NB4 (cell line): ENCODE results near the gene TPST2.

Experiments used
- DNase-seq: peaks from one replicate; pipeline ENCODE4 v3.0.0; 2010; ENCODE audit warnings: low read depth
- H3K4me3 ChIP-seq: one replicate; pipeline ENCODE4 v1.5.1; 2011; ENCODE audit warnings: mild to moderate bottlenecking, low read depth, low read length, moderate library complexity
- CTCF ChIP-seq: IDR thresholded peaks from one replicate; pipeline ENCODE4 v1.5.1; 2012; ENCODE audit warnings: low read depth, low read length
- MYC ChIP-seq: IDR thresholded peaks from 2 replicates; pipeline ENCODE4 v1.6.1; 2011; ENCODE audit warnings: low read depth, low read length
- POLR2A ChIP-seq: IDR thresholded peaks from 2 replicates; pipeline ENCODE4 v1.6.1; 2011; ENCODE audit warnings: mild to moderate bottlenecking; ENCODE audit not compliant: insufficient read length; ENCODE audit errors: extremely low read depth
- TF ChIP-seq, protein P1 (sequence below): IDR thresholded peaks from 2 replicates; pipeline ENCODE4 v1.6.1; 2011; ENCODE audit warnings: low read depth, low read length

The TPST2 gene

GRCh38 chr22:26541167-26541819 is 48.6 kb downstream of the TPST2 start:
- no peak for DNase-seq
- no peak overlapping the region for H3K4me3 ChIP-seq
- TF ChIP-seq MYC: no peak

DNA sequence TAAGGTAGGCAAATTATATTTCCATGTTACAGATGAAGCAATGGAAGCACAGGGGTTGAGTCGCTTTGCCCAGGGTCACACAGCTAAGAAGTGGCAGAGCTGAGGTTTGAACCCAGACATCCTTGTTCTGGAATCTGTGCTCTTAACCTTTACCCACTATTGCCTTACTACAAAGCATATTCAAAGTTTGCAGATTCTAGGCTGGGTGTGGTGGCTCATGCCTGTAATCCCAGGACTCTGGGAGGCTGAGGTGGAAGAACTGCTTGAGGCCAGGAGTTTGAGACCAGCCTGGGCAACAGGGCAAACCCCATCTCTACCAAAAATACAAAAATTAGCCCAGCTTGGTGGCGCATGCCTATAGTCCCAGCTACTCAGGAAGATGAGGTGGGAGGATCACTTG is 49.8 kb downstream of the TPST2 start:
- no peak overlapping the region for H3K4me3 ChIP-seq
- no peak for DNase-seq
- TF ChIP-seq POLR2A (no peak), CTCF (no peak), MYC (no peak)
- TF ChIP-seq, protein P1, sequence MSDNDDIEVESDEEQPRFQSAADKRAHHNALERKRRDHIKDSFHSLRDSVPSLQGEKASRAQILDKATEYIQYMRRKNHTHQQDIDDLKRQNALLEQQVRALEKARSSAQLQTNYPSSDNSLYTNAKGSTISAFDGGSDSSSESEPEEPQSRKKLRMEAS: no peak

DNA sequence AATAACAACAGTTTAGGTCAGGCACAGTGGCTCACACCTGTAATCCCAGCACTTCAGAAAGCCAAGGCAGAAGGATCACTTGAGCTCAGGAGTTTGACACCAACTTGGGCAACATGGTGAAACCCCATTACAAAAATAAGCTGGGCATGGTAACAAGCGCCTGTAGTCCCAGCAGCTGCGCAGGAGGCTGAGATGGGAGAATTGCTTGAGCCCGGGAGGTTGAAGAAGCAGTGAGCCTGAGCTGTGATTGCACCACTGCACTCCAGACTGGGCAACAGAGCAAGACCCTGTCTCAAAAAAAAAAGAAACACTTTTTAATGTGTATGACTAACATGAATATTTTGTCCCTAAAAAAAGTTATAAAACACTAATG is 53.2 kb downstream of the TPST2 start:
- TF ChIP-seq MYC (no peak), POLR2A (no peak)
- TF ChIP-seq, protein P1: no peak
- no peak overlapping the region for H3K4me3 ChIP-seq
- no peak for DNase-seq

- DNase-seq: no peak
- TF ChIP-seq MYC: no peak
- TF ChIP-seq, protein P1: no peak
- TF ChIP-seq CTCF: no peak
- no peak for TF ChIP-seq POLR2A
- no peak overlapping the region for H3K4me3 ChIP-seq
These were observed 53.7 kb downstream of the TPST2 start for GRCh38 chr22:26536056-26536761.

GRCh38 chr22:26535603-26535908 is 54.4 kb downstream of the TPST2 start:
- TF ChIP-seq POLR2A (no peak), MYC (no peak)
- DNase-seq: no peak

DNA sequence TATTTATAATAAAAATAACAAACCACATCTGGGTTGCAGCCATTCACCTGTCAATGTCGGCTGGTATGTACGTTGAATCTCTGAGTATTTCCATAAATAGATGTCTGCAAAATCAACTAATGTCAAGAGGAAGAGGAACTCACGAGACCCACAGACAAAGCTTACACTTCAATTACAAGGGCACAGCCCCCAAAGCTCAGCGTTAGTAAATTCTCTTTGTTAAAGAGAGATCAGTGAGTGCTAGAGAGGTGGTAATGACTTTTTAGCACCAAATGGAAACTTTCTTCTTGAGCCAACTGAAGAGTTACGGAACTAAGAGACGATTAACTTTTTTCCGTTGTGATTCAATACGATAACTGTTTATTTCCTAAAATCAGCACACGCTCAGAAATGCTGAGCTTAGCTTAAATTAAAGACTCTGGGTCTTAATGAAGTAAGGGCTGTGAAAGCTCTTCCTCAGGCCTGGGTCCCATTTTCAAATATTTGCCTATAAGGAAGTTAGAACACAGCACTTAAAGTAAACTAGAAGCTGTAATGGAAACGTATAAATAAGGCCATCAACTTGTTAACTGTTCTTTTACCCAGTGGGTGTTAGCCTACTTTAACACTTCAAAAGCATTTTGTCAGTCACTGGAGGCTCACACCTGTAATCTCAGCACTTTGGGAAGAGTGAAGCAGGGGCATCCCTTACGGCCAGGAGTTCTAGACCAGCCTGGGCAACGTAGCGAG is 54.9 kb downstream of the TPST2 start:
- no peak for DNase-seq
- H3K4me3 ChIP-seq: no peak overlapping the region
- TF ChIP-seq CTCF (no peak), MYC (no peak), POLR2A (no peak)
- TF ChIP-seq, protein P1: no peak

More at GRCh38 chr22:26535603-26535908, 54.4 kb downstream of the TPST2 start:
- H3K4me3 ChIP-seq: no peak overlapping the region

DNA sequence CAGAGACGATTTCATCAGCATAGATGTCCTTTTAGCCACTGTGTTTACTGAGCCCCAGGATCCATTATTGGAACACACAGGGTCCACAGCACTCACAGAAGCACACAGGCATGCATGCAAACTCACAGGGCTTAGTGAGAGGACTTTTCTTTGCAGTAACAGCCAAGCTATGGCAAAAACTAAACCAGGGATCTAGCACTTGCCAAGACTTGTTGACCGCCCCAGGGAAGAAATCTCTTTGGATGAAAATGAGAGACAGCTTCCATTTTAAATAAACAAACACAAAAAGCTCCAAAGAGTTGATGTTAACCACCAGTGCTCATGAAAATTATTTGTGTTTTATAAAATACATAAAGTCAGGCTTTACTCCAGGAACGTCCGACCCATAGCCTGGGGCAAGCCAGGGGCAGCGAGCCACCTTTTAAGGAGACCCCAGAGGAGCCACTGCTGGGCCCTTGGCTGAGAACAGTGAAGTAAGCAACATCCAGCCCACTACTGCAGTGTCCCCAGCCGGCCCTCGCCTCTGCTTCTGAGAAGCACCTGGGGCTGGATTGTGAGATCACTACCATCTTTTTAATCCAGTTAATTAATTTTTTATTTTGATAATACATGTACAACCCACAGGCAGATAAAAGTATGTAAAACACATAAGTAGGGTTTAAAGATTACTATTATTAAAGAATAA is 55.6 kb downstream of the TPST2 start:
- no peak overlapping the region for H3K4me3 ChIP-seq
- DNase-seq: no peak
- TF ChIP-seq POLR2A (no peak), CTCF (no peak), MYC (no peak)
- TF ChIP-seq, protein P1: no peak
